ENCODE measurements around the gene RNPC3. TPM values are rescaled to one million over a fixed set of nuclear protein-coding genes. Genes with fewer than 3 reads are reported as not detected.

Gene RNPC3
- total RNA-seq, 1 donor from 2014 or later, result 35.4 TPM

DNA sequence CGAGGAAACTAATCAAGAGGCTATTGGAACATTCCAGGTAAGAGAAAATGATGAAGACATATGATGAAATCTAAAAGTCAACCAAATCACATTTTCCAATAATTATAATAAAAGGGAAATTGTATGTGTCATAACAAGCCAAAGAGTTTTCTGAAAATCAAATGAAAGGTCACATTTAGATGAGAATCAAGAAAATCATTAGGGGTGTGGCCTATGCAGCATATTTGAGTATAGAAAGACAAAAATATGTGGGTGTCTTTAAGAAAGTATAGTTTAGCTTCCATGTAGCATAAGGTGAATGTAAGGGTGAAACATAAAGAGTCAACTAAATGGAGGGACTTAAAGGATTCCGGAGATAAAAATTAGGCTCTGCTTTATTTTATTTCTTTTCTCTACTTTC, 9.2 kb upstream of the RNPC3 start:
- Histone ChIP-seq H3K36me3 (no peaks in the 10 kb centered on the region), H3K27ac (no peak overlapping the region), H3K4me1 (no peaks in the 10 kb centered on the region), H3K9me3 (no peaks in the 10 kb centered on the region), H3K4me3 (no peak overlapping the region), H3K27me3 (no peaks in the 10 kb centered on the region)
- DNase-seq (no peak), ATAC-seq (no peak)
- intact Hi-C loops (cut with DNase I), result no loop called here
- no peak for TF ChIP-seq CTCF (IDR thresholded peaks at IDR 0.05)

GRCh38 chr1:103516693-103517092, 8.8 kb upstream of the RNPC3 start:
- Histone ChIP-seq H3K36me3 (no peaks in the 10 kb centered on the region), H3K4me3 (no peak overlapping the region), H3K4me1 (no peaks in the 10 kb centered on the region), H3K27me3 (no peaks in the 10 kb centered on the region), H3K27ac (no peak overlapping the region), H3K9me3 (no peaks in the 10 kb centered on the region)
- no peak for TF ChIP-seq CTCF (IDR thresholded peaks at IDR 0.05)
- ATAC-seq (no peak), DNase-seq (no peak)
- intact Hi-C loops (cut with DNase I), result no loop called here

GRCh38 chr1:103517380-103518047, 8.0 kb upstream of the RNPC3 start:
- Histone ChIP-seq H3K4me1 (no peaks in the 10 kb centered on the region), H3K4me3 (no peak overlapping the region), H3K27me3 (no peaks in the 10 kb centered on the region), H3K9me3 (no peaks in the 10 kb centered on the region), H3K27ac (no peak overlapping the region), H3K36me3 (no peaks in the 10 kb centered on the region)
- ATAC-seq (no peak), DNase-seq (no peak)
- no peak for TF ChIP-seq CTCF (IDR thresholded peaks at IDR 0.05)
- intact Hi-C loops (cut with DNase I), result no loop called here

DNA sequence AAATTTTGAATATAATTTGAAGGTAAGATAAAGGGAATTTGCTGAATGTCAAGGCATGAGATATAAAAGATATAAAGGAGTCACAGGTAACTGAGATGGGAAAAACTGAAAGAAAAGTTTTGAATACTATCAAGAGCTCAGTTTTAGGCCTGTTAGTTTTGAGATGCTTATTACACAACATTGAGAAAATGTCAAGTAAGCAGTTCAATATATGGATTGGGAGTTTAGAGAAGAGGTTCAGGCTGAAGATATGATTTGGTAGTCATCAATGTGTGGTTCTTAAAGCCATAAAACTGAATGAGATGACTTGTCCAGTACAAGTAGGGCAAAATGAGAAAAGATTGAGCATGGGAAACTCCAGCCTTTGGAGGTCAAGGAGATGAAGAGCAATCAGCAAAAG, 4.7 kb upstream of the RNPC3 start:
- DNase-seq, result no peak
- H3K27me3 ChIP-seq, result no peaks in the 10 kb centered on the region
- intact Hi-C loops (cut with DNase I), result no loop called here
- no peak for TF ChIP-seq CTCF (IDR thresholded peaks at IDR 0.05)
- H3K9me3 ChIP-seq, result no peaks in the 10 kb centered on the region
- no peak overlapping the region for H3K4me3 ChIP-seq
- no peak for ATAC-seq
- no peaks in the 10 kb centered on the region for H3K36me3 ChIP-seq
- H3K4me1 ChIP-seq, result no peaks in the 10 kb centered on the region
- H3K27ac ChIP-seq, result no peak overlapping the region

- Histone ChIP-seq H3K4me1 (peaks cover 15% of the 10 kb centered on the region), H3K36me3 (peaks cover 8% of the 10 kb centered on the region), H3K4me3 (no peak overlapping the region), H3K27ac (no peak overlapping the region), H3K9me3 (no peaks in the 10 kb centered on the region), H3K27me3 (no peaks in the 10 kb centered on the region)
- TF ChIP-seq CTCF (IDR thresholded peaks at IDR 0.05), result no peak
- ATAC-seq, result no peak
- DNase-seq, result no peak
- intact Hi-C loops (cut with DNase I), result no loop called here
Measured at GRCh38 chr1:103523346-103523745, 2.2 kb upstream of the RNPC3 start.

DNA sequence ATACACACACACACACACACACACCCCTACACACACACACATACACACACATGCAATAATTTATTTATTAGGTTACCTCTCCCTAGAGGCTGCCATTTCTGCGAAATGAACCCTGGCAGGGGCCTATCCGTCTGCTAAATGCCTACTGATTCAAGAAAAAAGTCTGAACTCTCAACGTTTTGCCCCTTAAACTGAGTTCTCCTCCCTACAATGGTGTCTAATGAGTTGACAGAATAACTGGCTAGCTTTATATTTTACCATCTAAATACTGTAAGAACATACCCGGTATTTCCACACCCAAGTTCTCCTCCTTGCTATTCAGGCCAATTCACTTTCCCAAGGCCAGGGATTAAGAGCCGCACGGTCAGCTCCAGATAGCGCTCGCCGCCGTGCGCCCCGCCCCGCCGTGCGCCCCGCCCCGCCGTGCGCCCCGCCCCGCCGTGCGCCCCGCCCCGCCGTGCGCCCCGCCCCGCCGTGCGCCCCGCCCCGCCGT, 339 bp upstream of the RNPC3 start:
- intact Hi-C loops (cut with DNase I), result no loop called here
- no peak overlapping the region for H3K27ac ChIP-seq
- H3K27me3 ChIP-seq, result no peaks in the 10 kb centered on the region
- DNase-seq (no peak), ATAC-seq (peak; percentile 90)
- H3K4me1 ChIP-seq, result peaks cover 20% of the 10 kb centered on the region
- H3K9me3 ChIP-seq, result no peaks in the 10 kb centered on the region
- TF ChIP-seq CTCF (IDR thresholded peaks at IDR 0.05), result no peak
- H3K4me3 ChIP-seq, result peak overlapping the region; percentile 40
- H3K36me3 ChIP-seq, result peaks cover 18% of the 10 kb centered on the region

All from upper lobe of right lung (tissue), 1 donor.